B cell (primary cell): ENCODE data around the gene IL6ST. TPM values are rescaled to one million over a fixed set of nuclear protein-coding genes. Genes with fewer than 3 reads are reported as not detected.

Experiments
- ATAC-seq: fragments of 200-7000 bp; cut with Tn5 transposase; one replicate; pipeline ENCODE4 v1.10.0; 2021; ENCODE audit warnings: low read depth, mild to moderate bottlenecking, moderate number of reproducible peaks, moderate library complexity
- CTCF ChIA-PET: fragments of 350-600 bp; sonication (Branson Sonifier 250); formaldehyde crosslinking; loops from one replicate; lab custom pipeline; 2021; ENCODE audit warnings: antibody characterized with exemption, inconsistent platforms; lab: Charles Lee
- POLR2A ChIA-PET: fragments of 350-600 bp; sonication (Branson Sonifier 250); formaldehyde crosslinking; loops from one replicate; lab custom pipeline; 2021; ENCODE audit warnings: antibody characterized with exemption; lab: Charles Lee
- DNase-seq: peaks from one replicate; pipeline ENCODE4 v3.0.0; 2013
- H2AFZ ChIP-seq: 2 replicates; pipeline ENCODE4 v1.6.1; 2012; ENCODE audit warnings: mild to moderate bottlenecking, low read depth, low read length; ENCODE audit not compliant: insufficient read depth, poor library complexity, severe bottlenecking
- H3K27ac ChIP-seq, 2 donors: 1 replicate in 1 of 2; 2 replicates in 1 of 2; pipeline ENCODE4 v1.5.1; 2012 to 2013; ENCODE audit warnings: low read length in 2 of 2, mild to moderate bottlenecking in 2 of 2, moderate library complexity in 1 of 2
- H3K27me3 ChIP-seq, 4 experiments: fragments of 200-600 bp in 1 of 4; sonication (generic) in 1 of 4; replicated peaks in 1 of 4; 1 replicate in 2 of 4; 2 replicates in 2 of 4; pipeline versions ENCODE4 v1.6.1 to v1.7.0; 2013 to 2016; ENCODE audit warnings: low read length in 3 of 4, mild to moderate bottlenecking in 2 of 4, mixed read lengths in 1 of 4, moderate library complexity in 1 of 4; ENCODE audit not compliant: insufficient read depth in 4 of 4, control insufficient read depth in 3 of 4; ENCODE audit errors: control extremely low read depth in 1 of 4
- H3K36me3 ChIP-seq, 2 experiments: replicated peaks in 1 of 2; 1 replicate in 1 of 2; 2 replicates in 1 of 2; pipeline versions ENCODE4 v1.6.1 to v1.7.1; 2013; ENCODE audit warnings: low read length in 1 of 2; ENCODE audit not compliant: insufficient read depth in 2 of 2, control insufficient read depth in 1 of 2; ENCODE audit errors: control extremely low read depth in 1 of 2, extremely low read depth in 1 of 2
- H3K4me1 ChIP-seq, 2 donors: fragments of 200-600 bp in 1 of 2; sonication (generic) in 1 of 2; 1 replicate in 1 of 2; 2 replicates in 1 of 2; pipeline versions ENCODE4 v1.5.1 to v1.6.1; 2013 to 2017; ENCODE audit warnings: low read length in 2 of 2; ENCODE audit not compliant: control insufficient read depth in 2 of 2, insufficient read depth in 2 of 2
- H3K4me2 ChIP-seq: replicated peaks from 2 replicates; pipeline ENCODE3; 2012; ENCODE audit warnings: mild to moderate bottlenecking, low read depth, low read length; ENCODE audit not compliant: poor library complexity, severe bottlenecking
- H3K4me3 ChIP-seq, 5 experiments: fragments of 200-600 bp in 1 of 5; sonication (generic) in 1 of 5; 1 replicate in 3 of 5; 2 replicates in 2 of 5; pipeline versions ENCODE4 v1.5.1 to v1.7.0; 2011 to 2016; ENCODE audit warnings: low read length in 4 of 5, mild to moderate bottlenecking in 4 of 5, low read depth in 2 of 5, control low read depth in 1 of 5, moderate library complexity in 1 of 5; ENCODE audit not compliant: insufficient read depth in 1 of 5; ENCODE audit errors: control extremely low read depth in 1 of 5, extremely low read depth in 1 of 5
- H3K79me2 ChIP-seq: fragments of 200-600 bp; sonication (generic); one replicate; pipeline ENCODE4 v1.6.0; 2016; ENCODE audit warnings: low read length; ENCODE audit not compliant: control insufficient read depth, insufficient read depth
- H3K9ac ChIP-seq: fragments of 200-600 bp; sonication (generic); 2 replicates; pipeline ENCODE4 v1.6.1; 2017; ENCODE audit warnings: mild to moderate bottlenecking, low read length, moderate library complexity
- H3K9me3 ChIP-seq, 3 donors: one replicate each; pipeline versions ENCODE4 v1.6.1 to v1.7.1; 2013; ENCODE audit warnings: low read length in 2 of 3; ENCODE audit not compliant: control insufficient read depth in 2 of 3, insufficient read depth in 1 of 3; ENCODE audit errors: control extremely low read depth in 1 of 3
- H4K20me1 ChIP-seq: 2 replicates; pipeline ENCODE4 v1.6.0; 2012; ENCODE audit warnings: mild to moderate bottlenecking, low read length; ENCODE audit not compliant: insufficient read depth, control insufficient read depth, poor library complexity, severe bottlenecking
- H3K27ac Mint-ChIP-seq: one replicate; pipeline ENCODE4 v1.8.0; 2021; ENCODE audit warnings: mixed read lengths
- H3K27me3 Mint-ChIP-seq: one replicate; pipeline ENCODE4 v1.8.0; 2021; ENCODE audit warnings: mixed read lengths
- H3K4me1 Mint-ChIP-seq: one replicate; pipeline ENCODE4 v1.8.0; 2021; ENCODE audit warnings: mixed read lengths
- H3K4me3 Mint-ChIP-seq: one replicate; pipeline ENCODE4 v1.8.0; 2021; ENCODE audit warnings: mixed read lengths
- H3K9me3 Mint-ChIP-seq: one replicate; pipeline ENCODE4 v1.8.0; 2022; ENCODE audit warnings: mixed read lengths; ENCODE audit not compliant: insufficient read depth
- EZH2 ChIP-seq: IDR thresholded peaks from 2 replicates; pipeline ENCODE4 v1.6.1; 2012; ENCODE audit warnings: borderline replicate concordance, low read depth, mild to moderate bottlenecking, moderate library complexity, low read length; ENCODE audit not compliant: insufficient read depth, poor library complexity, severe bottlenecking
- WGBS: methylation state at CpG from one replicate; pipeline ENCODE4 v1.1.5; 2013; ENCODE audit warnings: missing lambda C conversion rate; ENCODE audit not compliant: insufficient coverage; 5-methylcytosine and 5-hydroxymethylcytosine counted together
- intact Hi-C: fragments of 100-400 bp; cut with micrococcal nuclease; formaldehyde crosslinking; loops from one replicate; pipeline ENCODE4 v1.10.0; 2022
- polyA plus RNA-seq: library from polyadenylated mRNA; depleted of rRNA; stranded (reverse); fragments of >200 nt; gene quantifications from 2 replicates; pipeline ENCODE4 v1.2.3, GENCODE V29; 2012
- total RNA-seq, 2 donors: library from RNA; stranded (reverse); fragments of 120-200 nt in 1 of 2; gene quantifications; 1 replicate in 1 of 2; 2 replicates in 1 of 2; pipeline versions ENCODE4 v1.2.3 to v1.2.4, GENCODE V29; 2013 to 2022
- TF ChIP-seq, protein P1 (sequence below): fragments of 200-600 bp; IDR thresholded peaks from one replicate; pipeline ENCODE4 v1.8.0; 2022; ENCODE audit warnings: antibody characterized with exemption, mild to moderate bottlenecking

The IL6ST gene
- total and polyA plus RNA-seq, 2 donors (not counting 1 experiment from before 2014, with no cell fraction given) = 4.3 to 28.0 TPM

GRCh38 chr5:55983986-55984385 is 10.8 kb downstream of the IL6ST start:
- Histone ChIP-seq H3K79me2 (peaks cover 35% of the 10 kb centered on the region), H3K4me1 (no peaks in the 10 kb centered on the region), H3K9me3 (peaks cover 0 to 3% (median 0%) of the 10 kb centered on the region in 3 donors), H3K36me3 (peaks cover 0 to 5% of the 10 kb centered on the region in 2 experiments), H3K27me3 (no peaks in the 10 kb centered on the region), H3K4me2 (no peak overlapping the region), H3K9ac (no peak overlapping the region), H3K27ac (no peak overlapping the region), H3K4me3 (no peak overlapping the region), H4K20me1 (peaks cover 10% of the 10 kb centered on the region), H2AFZ (no peak overlapping the region)
- TF ChIP-seq, protein P1, sequence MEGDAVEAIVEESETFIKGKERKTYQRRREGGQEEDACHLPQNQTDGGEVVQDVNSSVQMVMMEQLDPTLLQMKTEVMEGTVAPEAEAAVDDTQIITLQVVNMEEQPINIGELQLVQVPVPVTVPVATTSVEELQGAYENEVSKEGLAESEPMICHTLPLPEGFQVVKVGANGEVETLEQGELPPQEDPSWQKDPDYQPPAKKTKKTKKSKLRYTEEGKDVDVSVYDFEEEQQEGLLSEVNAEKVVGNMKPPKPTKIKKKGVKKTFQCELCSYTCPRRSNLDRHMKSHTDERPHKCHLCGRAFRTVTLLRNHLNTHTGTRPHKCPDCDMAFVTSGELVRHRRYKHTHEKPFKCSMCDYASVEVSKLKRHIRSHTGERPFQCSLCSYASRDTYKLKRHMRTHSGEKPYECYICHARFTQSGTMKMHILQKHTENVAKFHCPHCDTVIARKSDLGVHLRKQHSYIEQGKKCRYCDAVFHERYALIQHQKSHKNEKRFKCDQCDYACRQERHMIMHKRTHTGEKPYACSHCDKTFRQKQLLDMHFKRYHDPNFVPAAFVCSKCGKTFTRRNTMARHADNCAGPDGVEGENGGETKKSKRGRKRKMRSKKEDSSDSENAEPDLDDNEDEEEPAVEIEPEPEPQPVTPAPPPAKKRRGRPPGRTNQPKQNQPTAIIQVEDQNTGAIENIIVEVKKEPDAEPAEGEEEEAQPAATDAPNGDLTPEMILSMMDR = no peak
- no peak for TF ChIP-seq EZH2
- peaks cover 3% of the 10 kb centered on the region for H3K4me1 Mint-ChIP-seq
- H3K27ac Mint-ChIP-seq = no peak overlapping the region
- H3K4me3 Mint-ChIP-seq = no peak overlapping the region
- no peaks in the 10 kb centered on the region for H3K27me3 Mint-ChIP-seq
- no peaks in the 10 kb centered on the region for H3K9me3 Mint-ChIP-seq
- ATAC-seq (no peak), DNase-seq (no peak)
- intact Hi-C loops = loop anchor here (5.0 kb wide), 1 partner anchor 218 kb away; no protein-coding TSS in a partner anchor
- WGBS = no CpG with 5 or more reads among the region's 2 CpGs
- ChIA-PET CTCF (no interaction called here), POLR2A (interaction anchor here (0.6 kb wide), 1 partner anchor 652 kb away, joined by 6 read pairs; no protein-coding TSS in a partner anchor)

DNA sequence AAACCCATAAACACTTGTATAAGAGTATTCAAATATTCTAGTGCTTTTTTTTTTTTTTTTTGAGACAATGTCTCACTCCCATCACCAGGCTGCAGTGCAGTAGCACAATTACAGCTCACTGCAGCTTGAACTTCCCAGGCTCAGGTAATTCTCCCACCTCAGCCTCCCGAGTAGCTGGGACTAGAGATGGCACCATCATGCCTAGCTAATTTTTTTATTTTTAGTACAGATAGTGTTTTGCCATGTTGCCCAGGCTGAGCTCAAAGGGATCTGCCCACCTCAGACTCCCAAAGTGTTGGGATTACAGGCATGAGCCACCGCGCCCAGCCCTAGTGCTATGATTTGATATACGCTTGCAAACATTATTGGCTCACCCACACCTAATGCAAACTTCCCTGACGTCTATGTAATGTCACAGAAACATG is 11.8 kb downstream of the IL6ST start:
- no peak overlapping the region for H3K4me3 Mint-ChIP-seq
- intact Hi-C loops = loop anchor here (5.0 kb wide), 1 partner anchor 219 kb away; no protein-coding TSS in a partner anchor
- H2AFZ ChIP-seq = no peak overlapping the region

More for the DNA sequence above, 11.8 kb downstream of the IL6ST start:
- Histone ChIP-seq H3K4me3 (no peak overlapping the region), H4K20me1 (peaks cover 10% of the 10 kb centered on the region), H3K36me3 (peaks cover under 1 to 5% of the 10 kb centered on the region in 2 experiments), H3K4me2 (no peak overlapping the region), H3K79me2 (peaks cover 31% of the 10 kb centered on the region), H3K4me1 (no peaks in the 10 kb centered on the region), H3K9ac (no peak overlapping the region), H3K27me3 (no peaks in the 10 kb centered on the region), H3K27ac (no peak overlapping the region), H3K9me3 (peaks cover 0 to 3% (median 0%) of the 10 kb centered on the region in 3 donors)
- WGBS = 96% methylated on average over 3 of the region's 5 CpGs
- CTCF ChIA-PET = interaction anchor here (0.6 to 1.4 kb wide), 4 partner anchors 124 to 764 kb away, joined by 3 to 5 read pairs (median 4); no protein-coding TSS in a partner anchor
- TF ChIP-seq, protein P1 = no peak
- no peak for TF ChIP-seq EZH2
- POLR2A ChIA-PET = interaction anchor here (0.6 kb wide), 2 partner anchors 284 to 453 kb away, joined by 3 to 5 read pairs; no protein-coding TSS in a partner anchor
- DNase-seq (no peak), ATAC-seq (no peak)
- Mint-ChIP-seq H3K9me3 (no peaks in the 10 kb centered on the region), H3K27me3 (no peaks in the 10 kb centered on the region), H3K27ac (no peak overlapping the region), H3K4me1 (peaks cover 3% of the 10 kb centered on the region)
